GM18909 (cell line): ENCODE data around the gene TAT.
"Not testable (repeated sequence)": the region's sequence is repeated elsewhere in the genome, so short reads cannot be mapped to it uniquely, and the experiment has no call there.

Experiments
- ATAC-seq: cut with Tn5 transposase; IDR thresholded peaks from one replicate; pipeline ENCODE4 v1.9.1; 2021; ENCODE audit warnings: mild to moderate bottlenecking; ENCODE audit not compliant: unreplicated experiment, poor library complexity

Gene TAT

DNA sequence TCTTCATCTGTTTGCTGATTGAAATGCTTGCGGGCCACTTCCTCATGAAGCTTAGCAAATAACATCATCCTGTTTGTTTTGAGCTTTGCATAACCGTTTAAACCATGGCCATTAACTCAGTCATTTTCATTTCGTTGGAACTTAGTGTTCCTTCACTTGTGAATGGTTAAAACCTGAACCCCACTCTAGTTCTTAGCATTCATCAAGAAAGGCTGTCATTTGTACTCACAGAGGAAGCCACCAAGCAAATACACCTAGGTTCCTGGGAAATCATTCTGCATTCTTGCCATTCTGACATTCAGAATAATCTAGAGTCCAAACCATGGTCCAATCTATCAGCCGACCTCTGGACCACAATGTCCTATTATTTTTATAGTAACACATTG lies 8.4 kb upstream of the TAT start:
- no peak for ATAC-seq

DNA sequence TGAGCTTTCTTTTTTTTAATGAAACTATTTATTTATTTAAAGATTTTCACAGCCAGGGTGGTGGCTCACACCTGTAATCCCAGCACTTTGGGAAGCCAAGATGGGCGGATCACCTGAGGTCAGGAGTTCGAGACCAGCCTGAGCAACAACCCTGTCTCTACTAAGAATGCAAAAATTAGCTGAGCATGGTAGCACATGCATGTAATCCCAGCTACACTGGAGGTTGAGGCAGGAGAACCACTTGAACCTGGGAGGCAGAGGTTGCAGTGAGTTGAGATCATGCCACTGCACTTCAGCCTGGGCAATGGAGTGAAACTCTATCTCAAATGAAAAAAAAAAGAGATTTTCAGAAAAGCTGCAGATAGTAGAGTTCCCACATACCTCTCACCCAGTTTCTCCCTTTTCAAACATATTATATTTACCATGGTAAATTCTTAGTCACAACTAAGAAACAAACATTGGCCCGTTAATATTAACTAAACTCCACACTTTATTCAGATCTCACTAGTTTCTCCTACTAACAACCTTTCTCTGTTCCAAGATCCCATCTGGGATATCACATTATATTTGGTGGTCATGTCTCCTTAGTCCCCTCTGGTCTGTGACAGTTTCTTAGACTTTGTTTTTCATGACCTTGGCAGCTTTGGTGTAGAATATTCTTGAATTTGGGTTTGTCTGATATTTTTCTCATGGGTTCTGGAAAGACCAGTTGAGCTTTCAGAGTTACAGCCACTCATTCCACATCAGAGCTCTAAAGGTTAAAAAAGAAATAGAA lies 7.8 kb upstream of the TAT start:
- ATAC-seq: no peak

- ATAC-seq: not testable (repeated sequence)
Observed at GRCh38 chr16:71582553-71582848, 5.6 kb upstream of the TAT start.

DNA sequence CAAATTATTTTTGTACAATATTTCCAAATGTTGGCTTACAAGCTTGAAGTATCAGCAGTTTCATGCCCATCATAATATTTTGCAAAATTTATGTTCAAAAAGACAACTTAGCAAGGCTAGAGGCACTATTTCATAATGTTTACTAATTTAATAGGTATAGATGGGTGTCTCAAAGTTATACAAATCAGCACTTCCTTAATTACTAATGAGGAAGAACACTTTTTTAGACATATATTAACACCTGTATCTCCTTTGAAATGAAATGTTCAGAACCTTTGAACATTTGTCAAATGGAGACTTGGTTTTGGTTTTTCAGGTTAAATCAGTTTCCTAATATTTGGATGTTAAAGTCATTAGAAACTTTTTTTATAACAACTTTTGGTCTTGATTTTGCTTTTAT lies 2.2 kb downstream of the TAT start:
- ATAC-seq: no peak

DNA sequence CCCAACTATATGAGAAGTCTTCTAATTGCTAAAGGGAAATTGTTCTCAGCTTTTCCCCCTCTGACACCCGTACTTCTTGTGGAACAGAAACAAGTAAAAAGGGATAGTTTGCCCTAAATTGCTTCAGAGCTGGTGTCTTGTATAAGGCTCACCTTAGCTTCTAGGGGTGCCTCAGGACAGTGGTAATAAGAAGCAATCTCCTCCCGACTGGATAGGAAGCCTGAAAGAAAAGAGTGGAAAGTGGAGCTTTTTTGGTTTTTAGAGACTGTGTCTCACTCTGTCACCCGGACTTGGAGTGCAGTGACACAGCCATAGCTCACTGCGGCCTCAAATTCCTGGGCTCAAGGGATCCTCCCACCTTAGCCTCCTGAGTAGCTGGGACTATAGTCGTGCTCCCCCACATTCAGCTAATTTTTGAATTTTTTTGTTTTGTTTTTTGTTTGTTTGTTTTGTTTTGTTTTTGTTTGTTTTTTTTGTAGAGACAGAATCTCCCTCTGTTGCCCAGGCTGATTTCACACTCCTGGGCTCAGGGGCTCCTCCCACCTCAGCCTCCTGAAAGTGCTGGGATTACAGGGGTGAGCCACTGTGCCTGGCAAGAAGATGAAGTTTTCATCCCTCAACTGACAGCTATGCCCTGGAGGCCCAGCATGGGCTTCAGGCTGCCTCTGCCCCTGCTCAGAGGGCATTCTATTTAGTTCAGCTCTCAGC lies 3.4 kb downstream of the TAT start:
- ATAC-seq: no peak

DNA sequence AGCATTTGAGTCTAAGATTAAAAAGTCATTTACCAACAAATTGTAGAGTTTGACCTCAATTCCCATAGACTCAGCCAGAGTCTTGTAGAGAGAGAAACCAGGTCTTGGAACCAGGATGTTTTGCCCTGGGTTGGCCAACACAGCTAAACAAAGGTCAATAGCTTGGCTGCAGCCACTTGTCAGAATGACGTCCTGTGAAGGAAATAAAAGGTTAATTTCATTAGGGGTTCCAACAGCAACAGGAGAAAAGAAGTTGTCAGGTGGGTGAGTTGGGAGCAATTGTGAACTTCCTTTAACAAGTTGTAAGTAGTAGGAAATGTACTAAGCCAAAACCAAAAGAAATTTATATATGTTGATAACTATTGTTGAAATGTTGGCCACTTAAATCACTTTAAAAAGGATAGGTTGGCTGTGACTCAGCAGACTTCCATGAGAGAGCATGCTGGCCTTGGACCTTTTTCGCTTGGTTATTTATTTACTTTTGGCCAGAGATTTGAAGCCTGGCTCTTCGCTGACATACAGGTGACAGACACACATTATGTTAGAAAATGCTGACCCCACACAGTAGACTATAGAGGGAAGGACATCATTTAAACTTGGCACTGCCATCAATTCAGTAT lies 4.3 kb downstream of the TAT start:
- no peak for ATAC-seq

DNA sequence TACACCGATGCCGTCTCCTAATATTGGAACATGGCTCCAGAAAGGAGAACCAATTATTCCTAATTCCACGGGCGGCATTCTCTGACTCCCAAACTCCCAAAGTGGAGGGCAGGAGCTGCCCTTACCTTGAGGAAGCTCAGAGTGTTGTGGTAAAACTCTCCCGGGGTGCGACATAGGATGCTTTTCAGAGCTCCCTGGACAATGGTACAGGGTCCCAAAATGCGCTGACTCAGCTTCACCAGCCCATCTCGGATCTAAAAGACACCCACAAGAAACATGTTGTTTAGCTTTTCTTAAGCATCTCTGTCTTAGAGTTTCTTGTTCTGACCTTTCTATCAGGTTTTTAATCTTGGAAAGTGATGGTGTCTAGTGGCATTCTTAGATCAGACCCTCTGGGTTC lies 6.7 kb downstream of the TAT start:
- ATAC-seq: no peak

GRCh38 chr16:71569621-71570020 lies 7.3 kb downstream of the TAT start:
- ATAC-seq: no peak

DNA sequence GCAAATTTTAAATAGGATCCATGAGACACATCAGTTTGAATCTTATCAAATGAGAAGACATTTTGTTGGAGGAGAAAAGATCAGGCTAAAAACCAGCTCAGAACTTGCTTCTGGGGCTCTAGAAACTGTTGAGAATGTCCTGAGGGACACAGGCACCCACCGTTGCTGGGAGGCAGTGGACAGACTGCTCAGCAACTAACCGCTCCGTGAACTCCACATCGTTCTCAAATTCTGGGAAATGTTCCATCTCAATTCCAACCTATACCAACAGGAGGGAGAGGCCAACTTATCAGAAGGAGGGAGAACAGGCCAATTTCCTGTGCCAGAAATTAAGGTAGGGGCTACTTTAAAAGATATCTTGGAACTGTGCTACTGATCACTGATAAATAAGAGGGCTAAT lies 8.3 kb downstream of the TAT start:
- ATAC-seq: no peak

GRCh38 chr16:71567931-71568330 lies 9.0 kb downstream of the TAT start:
- ATAC-seq: no peak

DNA sequence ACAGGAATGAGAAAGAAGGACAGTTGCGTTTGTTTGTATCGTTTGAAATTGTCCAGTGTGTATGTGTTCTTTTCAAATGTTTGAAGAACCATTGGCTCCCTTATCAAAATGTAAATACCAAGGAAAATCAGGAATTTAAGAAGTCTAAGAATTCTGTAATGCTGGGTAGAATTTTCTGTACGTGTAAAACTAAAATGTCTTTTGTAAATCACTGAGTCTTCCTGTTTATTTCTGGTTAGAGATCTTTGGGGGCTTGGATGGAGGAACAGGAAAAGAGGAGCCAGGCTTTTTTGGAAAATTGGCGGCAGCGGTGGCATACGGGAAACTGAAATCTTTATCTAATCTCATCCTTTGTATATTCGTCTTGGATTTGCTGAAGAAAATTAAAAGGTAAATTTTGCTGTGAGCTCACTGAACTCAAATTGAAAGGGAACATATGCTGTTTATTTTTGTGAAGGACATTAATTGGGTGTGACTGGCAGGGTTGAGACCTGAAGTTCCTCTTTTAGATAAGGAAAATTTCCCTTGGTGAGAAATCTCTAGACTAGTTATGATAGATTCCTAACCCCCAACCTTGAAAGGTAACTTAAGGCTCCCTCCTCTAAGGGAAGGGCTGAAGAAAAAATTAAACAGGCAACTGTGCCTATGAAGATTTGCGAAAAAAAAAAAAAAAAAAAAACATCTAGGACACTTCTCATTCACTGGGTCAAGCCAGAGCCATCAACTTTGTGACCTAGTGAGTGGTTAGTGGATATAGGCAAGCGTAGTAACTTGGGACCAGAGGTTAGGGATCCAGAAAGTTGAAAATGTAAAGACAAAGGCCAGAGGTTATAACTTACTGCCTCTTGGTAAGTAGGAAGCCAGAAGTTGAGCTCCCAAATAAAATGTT lies 10.8 kb downstream of the TAT start:
- ATAC-seq: no peak

DNA sequence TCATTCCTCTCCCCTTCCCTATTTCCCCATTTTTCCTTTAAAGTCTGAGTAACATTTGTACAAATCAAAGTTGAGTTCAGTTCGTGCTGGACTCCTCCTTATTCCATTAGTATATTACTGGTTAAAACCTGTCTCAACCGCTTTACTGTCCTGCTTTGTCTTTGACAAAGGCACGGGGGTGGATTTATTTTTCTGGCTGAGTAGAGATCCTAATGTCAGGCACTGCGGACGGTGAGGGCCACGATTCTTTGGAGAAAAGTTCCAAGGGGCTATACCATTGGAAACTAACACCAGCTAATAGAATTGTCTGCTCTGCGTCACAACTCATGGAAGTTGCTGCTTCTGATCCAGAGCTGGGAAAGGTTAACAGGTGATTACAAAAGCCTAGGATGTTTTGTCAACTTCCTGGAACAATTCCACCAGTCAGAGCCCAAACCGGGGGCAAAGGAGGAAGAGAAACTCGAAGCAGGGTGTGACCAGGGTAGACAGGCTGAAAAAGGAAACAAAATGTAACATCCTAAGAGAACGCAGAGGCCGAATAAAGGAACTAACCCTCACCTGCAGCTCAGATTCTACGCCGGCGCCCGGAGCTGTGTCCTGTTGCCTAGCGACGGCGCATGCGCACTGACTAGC lies 12.4 kb downstream of the TAT start:
- no peak for ATAC-seq

DNA sequence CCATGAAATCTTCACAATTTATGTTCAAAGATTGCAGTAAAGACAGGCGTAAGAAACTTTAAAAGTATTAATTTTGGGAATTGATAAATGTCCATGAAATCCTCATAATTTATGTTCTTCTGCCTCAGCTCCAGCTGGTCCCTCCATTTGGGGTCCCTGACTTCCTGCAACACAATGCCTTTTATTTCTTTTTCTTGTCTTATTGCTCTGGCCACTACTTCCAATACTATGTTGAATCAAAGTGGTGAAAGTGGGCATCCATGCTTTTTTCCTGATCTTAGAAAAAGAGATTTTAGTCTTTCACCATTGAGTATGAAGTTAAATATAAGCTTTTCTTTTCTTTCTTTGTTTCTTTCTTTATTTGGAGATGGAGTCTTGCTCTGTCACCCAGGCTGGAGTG lies 14.3 kb downstream of the TAT start:
- ATAC-seq: no peak

- ATAC-seq: not testable (repeated sequence)
Observed at GRCh38 chr16:71561886-71562285, 15.0 kb downstream of the TAT start.

DNA sequence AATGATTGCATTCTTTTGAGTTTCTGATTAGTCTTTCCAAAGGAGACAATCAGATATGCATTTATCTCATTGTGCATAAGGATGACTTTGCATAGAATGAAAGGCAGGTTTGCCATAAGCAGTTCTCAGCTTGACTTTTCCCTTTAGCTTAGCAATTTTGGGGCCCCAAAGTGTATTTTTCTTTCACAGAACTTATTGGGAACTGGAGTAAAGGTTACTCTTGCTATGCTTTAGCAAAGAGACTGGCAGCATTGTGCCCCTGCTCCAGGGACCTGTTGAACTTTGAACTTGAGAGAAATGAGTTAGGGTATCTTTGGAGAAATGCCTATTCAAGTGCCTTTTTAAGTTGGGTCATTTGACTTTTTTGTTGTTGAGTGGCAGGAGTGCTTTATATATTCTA lies 17.0 kb downstream of the TAT start:
- no peak for ATAC-seq

DNA sequence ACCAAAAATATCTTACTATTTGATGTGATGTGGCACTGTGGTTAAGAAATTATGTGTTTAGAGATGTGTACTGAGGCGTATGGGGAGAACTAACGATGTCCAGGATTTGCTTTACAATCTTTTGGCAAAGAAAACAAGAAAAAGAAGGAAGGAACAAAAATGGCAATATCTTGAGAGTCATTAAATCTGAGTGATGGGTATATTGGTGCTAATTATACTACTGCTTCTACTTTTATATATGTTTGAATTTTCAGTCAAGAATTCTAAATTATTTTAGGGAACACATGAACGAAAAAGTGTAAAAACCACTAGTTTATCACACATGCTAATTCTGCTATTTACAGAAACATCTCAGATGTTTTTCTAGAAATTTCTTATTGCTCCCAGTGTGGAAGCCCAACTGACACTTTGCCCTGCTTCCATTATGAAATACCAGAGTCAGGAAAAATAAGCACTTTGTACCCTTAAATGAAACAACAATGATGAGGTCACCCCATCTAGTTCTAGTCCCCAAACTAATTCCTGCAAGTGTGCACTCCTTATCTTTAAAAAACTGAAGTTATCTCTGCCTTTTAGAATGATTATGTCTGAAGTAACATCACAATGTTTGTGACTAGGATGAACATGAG lies 18.8 kb downstream of the TAT start:
- no peak for ATAC-seq

- ATAC-seq: no peak
Observed at GRCh38 chr16:71557299-71557698, 19.6 kb downstream of the TAT start.

DNA sequence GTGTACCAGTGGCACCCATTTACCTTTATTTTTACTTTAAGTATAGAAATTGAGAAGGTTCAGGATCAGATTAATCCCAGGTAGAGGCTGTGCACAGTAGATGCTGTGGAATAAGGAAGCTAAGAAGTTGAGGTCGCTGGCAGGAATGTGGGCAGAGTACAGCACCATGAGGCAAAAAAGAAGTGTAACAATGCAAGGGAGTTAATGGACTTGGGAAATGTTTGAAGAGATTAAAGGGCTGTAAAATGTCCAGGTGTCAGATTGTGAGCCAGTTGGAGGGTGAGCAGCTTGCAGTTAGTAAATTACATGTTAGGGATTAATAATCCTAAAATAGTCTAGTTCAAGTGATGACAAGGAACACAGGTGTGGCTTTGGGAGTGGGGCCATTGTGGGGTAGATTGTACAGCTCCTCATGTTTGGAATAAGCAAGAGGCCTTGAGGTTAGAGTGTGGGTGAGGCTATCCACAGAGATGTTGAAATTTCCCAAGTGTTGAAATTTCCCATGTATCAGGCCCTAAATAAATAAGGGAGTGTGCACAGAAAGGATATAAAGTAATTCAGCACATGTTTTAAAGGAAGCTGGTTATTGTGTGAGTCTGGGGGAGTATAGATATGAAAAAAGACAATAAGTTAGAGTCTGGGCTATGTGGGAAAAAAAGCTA lies 21.5 kb downstream of the TAT start:
- ATAC-seq: no peak

- ATAC-seq: no peak
Observed at GRCh38 chr16:71552698-71553503, 24.0 kb downstream of the TAT start.
